CD14-positive monocyte (primary cell): ENCODE data around the gene TFAP2E. TPM values are rescaled to one million over a fixed set of nuclear protein-coding genes. Genes with fewer than 3 reads are reported as not detected.

Source experiments
- DNase-seq, 3 donors: peaks; one replicate each; pipeline ENCODE4 v3.0.0-alpha.2; 2011 to 2022
- H2AFZ ChIP-seq: 2 replicates; pipeline ENCODE4 v1.6.0; 2012; ENCODE audit warnings: mild to moderate bottlenecking, low read depth, low read length, inconsistent platforms; ENCODE audit not compliant: insufficient read depth, poor library complexity, severe bottlenecking
- H3K27ac ChIP-seq, 2 donors: 1 replicate in 1 of 2; 2 replicates in 1 of 2; pipeline ENCODE4 v1.5.1; 2012 to 2013; ENCODE audit warnings: low read length in 2 of 2, control low read depth in 1 of 2, inconsistent platforms in 1 of 2, low read depth in 1 of 2, mild to moderate bottlenecking in 1 of 2
- H3K27me3 ChIP-seq, 2 donors: one replicate each; pipeline versions ENCODE4 v1.6.0 to v1.6.1; 2011 to 2013; ENCODE audit warnings: low read length in 2 of 2; ENCODE audit not compliant: control insufficient read depth in 2 of 2, insufficient read depth in 2 of 2
- H3K36me3 ChIP-seq, 2 donors: replicated peaks in 1 of 2; 1 replicate in 1 of 2; 2 replicates in 1 of 2; pipeline versions ENCODE4 v1.5.1 to v1.6.1; 2012 to 2013; ENCODE audit warnings: low read length in 2 of 2, control low read depth in 1 of 2, inconsistent platforms in 1 of 2, mild to moderate bottlenecking in 1 of 2; ENCODE audit not compliant: insufficient read depth in 2 of 2, control insufficient read depth in 1 of 2
- H3K4me1 ChIP-seq, 2 donors: 1 replicate in 1 of 2; 2 replicates in 1 of 2; pipeline versions ENCODE4 v1.5.1 to v1.6.1; 2012 to 2013; ENCODE audit warnings: low read length in 2 of 2, control low read depth in 1 of 2, inconsistent platforms in 1 of 2, mild to moderate bottlenecking in 1 of 2, moderate library complexity in 1 of 2; ENCODE audit not compliant: insufficient read depth in 2 of 2, control insufficient read depth in 1 of 2
- H3K4me2 ChIP-seq: replicated peaks from 2 replicates; pipeline ENCODE3; 2012; ENCODE audit warnings: low read length, moderate library complexity, mild to moderate bottlenecking; ENCODE audit not compliant: poor library complexity, severe bottlenecking; ENCODE audit errors: extremely low read depth
- H3K4me3 ChIP-seq, 3 experiments: fragments of 200-600 bp in 1 of 3; sonication (generic) in 1 of 3; replicated peaks in 1 of 3; 1 replicate in 2 of 3; 2 replicates in 1 of 3; pipeline ENCODE4 v1.5.1; 2011 to 2013; ENCODE audit warnings: low read length in 3 of 3, mild to moderate bottlenecking in 3 of 3, control low read depth in 2 of 3, low read depth in 2 of 3, inconsistent platforms in 1 of 3, moderate library complexity in 1 of 3
- H3K79me2 ChIP-seq: 2 replicates; pipeline ENCODE4 v1.6.0; 2012; ENCODE audit warnings: mild to moderate bottlenecking, control low read depth, inconsistent platforms, low read length, moderate library complexity; ENCODE audit not compliant: insufficient read depth
- H3K9ac ChIP-seq: 2 replicates; pipeline ENCODE4 v1.6.0; 2017; ENCODE audit warnings: low read length, mild to moderate bottlenecking; ENCODE audit not compliant: insufficient read depth, poor library complexity, severe bottlenecking
- H3K9me3 ChIP-seq, 2 donors: replicated peaks in 1 of 2; 1 replicate in 1 of 2; 2 replicates in 1 of 2; pipeline versions ENCODE4 v1.5.1 to v1.6.1; 2012 to 2013; ENCODE audit warnings: low read length in 2 of 2, control low read depth in 1 of 2; ENCODE audit not compliant: control insufficient read depth in 1 of 2, insufficient read depth in 1 of 2
- H4K20me1 ChIP-seq: 2 replicates; pipeline ENCODE4 v1.6.0; 2012; ENCODE audit warnings: mild to moderate bottlenecking, low read length, control low read depth, moderate library complexity; ENCODE audit not compliant: insufficient read depth
- H3K27ac Mint-ChIP-seq, 7 donors: one replicate each; pipeline ENCODE4 v1.8.0; 2020; ENCODE audit warnings: mild to moderate bottlenecking in 7 of 7, mixed read lengths in 7 of 7, moderate library complexity in 6 of 7, inconsistent platforms in 2 of 7
- H3K27me3 Mint-ChIP-seq, 3 donors: one replicate each; pipeline ENCODE4 v1.8.0; 2021 to 2022; ENCODE audit warnings: low read depth in 3 of 3, mild to moderate bottlenecking in 3 of 3, mixed read lengths in 3 of 3, moderate library complexity in 3 of 3, inconsistent platforms in 1 of 3
- H3K36me3 Mint-ChIP-seq, 2 donors: one replicate each; pipeline ENCODE4 v1.8.0; 2020; ENCODE audit warnings: mixed read lengths in 2 of 2, inconsistent platforms in 1 of 2, mild to moderate bottlenecking in 1 of 2
- H3K4me1 Mint-ChIP-seq: one replicate; pipeline ENCODE4 v1.8.0; 2020; ENCODE audit warnings: mild to moderate bottlenecking, mixed read lengths
- H3K4me3 Mint-ChIP-seq, 2 donors: one replicate each; pipeline ENCODE4 v1.8.0; 2020; ENCODE audit warnings: mild to moderate bottlenecking in 2 of 2, mixed read lengths in 2 of 2, moderate library complexity in 1 of 2
- H3K9me3 Mint-ChIP-seq, 7 donors: one replicate each; pipeline ENCODE4 v1.8.0; 2020 to 2022; ENCODE audit warnings: mixed read lengths in 7 of 7, mild to moderate bottlenecking in 6 of 7, moderate library complexity in 6 of 7, inconsistent platforms in 2 of 7
- WGBS: methylation state at CpG from one replicate; pipeline ENCODE4 v1.1.5; 2013; ENCODE audit warnings: missing lambda C conversion rate; ENCODE audit not compliant: insufficient coverage; 5-methylcytosine and 5-hydroxymethylcytosine counted together
- intact Hi-C, 2 donors: fragments of 100-400 bp; cut with micrococcal nuclease; formaldehyde crosslinking; loops; one replicate each; pipeline versions ENCODE4 v1.15.0 to v1.15.1; 2023
- polyA plus RNA-seq, 3 donors: library from polyadenylated mRNA; depleted of rRNA in 1 of 3; unstranded in 2 of 3; stranded (reverse) in 1 of 3; fragments of 300-500 nt in 2 of 3; fragments of >200 nt in 1 of 3; fragmentation: Illumina TruSeq in 2 of 3; gene quantifications; 1 replicate in 2 of 3; 2 replicates in 1 of 3; pipeline ENCODE4 v1.2.3, GENCODE V29; 2012 to 2021
- TF ChIP-seq, protein P1 (sequence below): fragments of 200-600 bp; IDR thresholded peaks from one replicate; pipeline ENCODE4 v1.8.0; 2022; ENCODE audit warnings: antibody characterized with exemption, mild to moderate bottlenecking

The TFAP2E gene
- polyA plus RNA-seq, 3 donors: 0.77 to 4.5 (median 1.5) TPM

DNA sequence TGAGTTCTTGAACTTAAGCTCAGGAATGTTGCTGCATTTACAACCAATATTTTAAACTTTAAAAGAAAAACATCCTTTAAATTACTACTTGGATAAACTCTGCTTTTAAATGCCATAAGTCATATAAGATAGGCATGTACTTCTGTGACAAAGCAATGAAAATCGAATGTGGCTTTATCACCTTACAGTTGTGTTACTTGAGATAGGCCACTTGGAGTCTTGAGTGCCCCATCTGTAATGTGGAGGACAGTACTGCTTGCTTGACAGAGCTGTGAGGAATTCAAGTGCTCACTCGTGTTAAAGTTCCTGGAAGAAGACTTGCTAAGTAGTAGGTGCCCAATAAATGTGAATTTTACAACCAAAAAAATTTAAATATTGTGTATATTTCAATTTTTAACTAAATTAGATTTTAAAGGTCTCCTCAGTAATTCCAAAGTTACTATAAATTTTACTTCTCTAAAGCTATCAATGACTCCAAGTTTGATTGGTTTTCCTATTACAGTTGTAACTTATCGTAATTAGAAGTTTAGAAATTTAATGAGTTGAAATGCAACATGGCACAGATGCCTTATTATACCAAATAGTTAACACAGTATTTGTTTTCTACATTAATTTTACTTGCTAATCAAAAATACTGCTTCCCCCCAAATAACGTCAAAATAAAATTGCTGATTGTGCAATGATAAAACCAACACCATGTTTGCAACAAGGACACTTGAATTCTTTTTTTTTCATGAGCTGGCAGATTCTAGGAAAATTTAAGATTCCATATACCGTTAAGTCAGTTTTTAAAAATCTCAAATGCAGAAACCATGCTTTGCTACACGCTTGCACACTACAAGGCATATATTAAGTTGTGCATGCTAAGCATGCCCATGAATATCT is 46.4 kb downstream of the TFAP2E start:
- no peak for DNase-seq
- 100% methylated on average over 1 of the region's 6 CpGs for WGBS
- Mint-ChIP-seq H3K27ac (no peak overlapping the region), H3K4me1 (no peaks in the 10 kb centered on the region), H3K4me3 (no peak overlapping the region), H3K9me3 (no peaks in the 10 kb centered on the region), H3K27me3 (no peaks in the 10 kb centered on the region), H3K36me3 (peaks cover 51 to 62% of the 10 kb centered on the region in 2 donors)
- Histone ChIP-seq H4K20me1 (peaks cover 43% of the 10 kb centered on the region), H3K4me1 (no peaks in the 10 kb centered on the region), H3K9me3 (no peaks in the 10 kb centered on the region), H3K36me3 (peaks cover 52 to 95% of the 10 kb centered on the region in 2 donors), H2AFZ (no peak overlapping the region), H3K9ac (no peak overlapping the region), H3K27ac (no peak overlapping the region), H3K4me2 (no peak overlapping the region), H3K79me2 (peaks cover 28% of the 10 kb centered on the region), H3K27me3 (no peaks in the 10 kb centered on the region), H3K4me3 (no peak overlapping the region)
- intact Hi-C loops: no loop called here
- TF ChIP-seq, protein P1, sequence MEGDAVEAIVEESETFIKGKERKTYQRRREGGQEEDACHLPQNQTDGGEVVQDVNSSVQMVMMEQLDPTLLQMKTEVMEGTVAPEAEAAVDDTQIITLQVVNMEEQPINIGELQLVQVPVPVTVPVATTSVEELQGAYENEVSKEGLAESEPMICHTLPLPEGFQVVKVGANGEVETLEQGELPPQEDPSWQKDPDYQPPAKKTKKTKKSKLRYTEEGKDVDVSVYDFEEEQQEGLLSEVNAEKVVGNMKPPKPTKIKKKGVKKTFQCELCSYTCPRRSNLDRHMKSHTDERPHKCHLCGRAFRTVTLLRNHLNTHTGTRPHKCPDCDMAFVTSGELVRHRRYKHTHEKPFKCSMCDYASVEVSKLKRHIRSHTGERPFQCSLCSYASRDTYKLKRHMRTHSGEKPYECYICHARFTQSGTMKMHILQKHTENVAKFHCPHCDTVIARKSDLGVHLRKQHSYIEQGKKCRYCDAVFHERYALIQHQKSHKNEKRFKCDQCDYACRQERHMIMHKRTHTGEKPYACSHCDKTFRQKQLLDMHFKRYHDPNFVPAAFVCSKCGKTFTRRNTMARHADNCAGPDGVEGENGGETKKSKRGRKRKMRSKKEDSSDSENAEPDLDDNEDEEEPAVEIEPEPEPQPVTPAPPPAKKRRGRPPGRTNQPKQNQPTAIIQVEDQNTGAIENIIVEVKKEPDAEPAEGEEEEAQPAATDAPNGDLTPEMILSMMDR: no peak

DNA sequence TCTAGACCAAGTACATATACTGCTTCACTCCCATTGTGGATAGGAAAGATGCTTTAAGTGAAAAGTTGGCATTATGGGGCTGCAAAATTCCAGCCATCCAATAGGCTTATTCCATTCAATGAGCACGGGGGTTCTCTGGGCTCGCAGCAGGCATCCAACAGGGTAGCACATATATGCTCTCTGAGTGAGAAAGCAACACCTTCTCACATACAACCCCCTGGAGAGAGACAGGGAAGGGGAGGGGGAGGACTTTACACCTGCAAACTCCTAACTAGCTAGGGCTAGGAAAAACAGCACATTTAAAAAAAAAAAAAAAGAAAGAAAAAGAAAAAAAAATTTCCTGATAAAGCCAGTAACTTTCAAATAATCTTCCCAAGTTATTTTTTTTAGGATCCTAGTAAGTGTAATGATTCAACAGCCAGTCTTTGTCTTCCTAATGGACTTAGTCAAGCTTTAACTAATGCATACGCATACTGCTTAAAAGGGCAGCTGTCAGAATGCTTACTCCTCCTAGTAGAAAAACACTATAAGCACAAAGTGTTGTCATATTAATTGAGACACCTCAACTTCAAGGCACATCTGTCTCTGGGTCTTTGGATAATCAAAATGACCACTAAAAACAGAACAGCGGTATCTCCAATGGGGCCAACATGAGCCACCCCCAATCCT is 49.5 kb downstream of the TFAP2E start:
- Histone ChIP-seq H3K4me2 (no peak overlapping the region), H3K4me1 (no peaks in the 10 kb centered on the region), H3K27me3 (no peaks in the 10 kb centered on the region), H3K79me2 (peaks cover 18% of the 10 kb centered on the region), H3K36me3 (peaks cover 42 to 90% of the 10 kb centered on the region in 2 donors), H2AFZ (no peak overlapping the region), H3K4me3 (no peak overlapping the region), H4K20me1 (peaks cover 32% of the 10 kb centered on the region), H3K27ac (no peak overlapping the region), H3K9me3 (no peaks in the 10 kb centered on the region), H3K9ac (no peak overlapping the region)
- peaks cover 53 to 69% of the 10 kb centered on the region in 2 donors for H3K36me3 Mint-ChIP-seq
- H3K4me1 Mint-ChIP-seq: no peaks in the 10 kb centered on the region
- intact Hi-C loops: no loop called here
- WGBS: no CpG with 5 or more reads among the region's 4 CpGs
- TF ChIP-seq, protein P1: no peak
- H3K9me3 Mint-ChIP-seq: no peaks in the 10 kb centered on the region
- no peak overlapping the region for H3K27ac Mint-ChIP-seq
- no peak for DNase-seq
- H3K4me3 Mint-ChIP-seq: no peak overlapping the region
- H3K27me3 Mint-ChIP-seq: no peaks in the 10 kb centered on the region
